GM19025 (cell line): ENCODE measurements around the gene TSGA10.
"Not testable (repeated sequence)": the region's sequence is repeated elsewhere in the genome, so short reads cannot be mapped to it uniquely, and the experiment has no call there.

Source experiments
- ATAC-seq: cut with Tn5 transposase; IDR thresholded peaks from one replicate; pipeline ENCODE4 v1.9.1; 2021; ENCODE audit warnings: mild to moderate bottlenecking, low read depth, moderate library complexity; ENCODE audit not compliant: unreplicated experiment

TSGA10 gene

GRCh38 chr2:99153921-99154604, 679 bp downstream of the TSGA10 start:
- no peak for ATAC-seq

GRCh38 chr2:99152199-99152895, 2.4 kb downstream of the TSGA10 start:
- no peak for ATAC-seq

GRCh38 chr2:99150706-99151105, 4.0 kb downstream of the TSGA10 start:
- ATAC-seq: no peak

- ATAC-seq: peak; percentile 86
Measured at GRCh38 chr2:99141110-99142108, 13.3 kb downstream of the TSGA10 start, which contains the start of gene C2orf15. Gene C2orf15, plus strand, starts transcription at chr2:99141707. Its CDS starts 8,852 bp downstream, at chr2:99150559.

- peak; percentile 22 for ATAC-seq
Measured at GRCh38 chr2:99140860-99141109, 14.0 kb downstream of the TSGA10 start.

GRCh38 chr2:99140056-99140859, 14.5 kb downstream of the TSGA10 start:
- ATAC-seq: no peak

GRCh38 chr2:99139003-99139402, 15.7 kb downstream of the TSGA10 start:
- ATAC-seq: no peak

GRCh38 chr2:99135044-99135556, 19.6 kb downstream of the TSGA10 start:
- ATAC-seq: not testable (repeated sequence)

GRCh38 chr2:99127981-99128380, 26.8 kb downstream of the TSGA10 start:
- no peak for ATAC-seq

- ATAC-seq: no peak
Measured at GRCh38 chr2:99112617-99113016, 42.1 kb downstream of the TSGA10 start.

- ATAC-seq: no peak
Measured at GRCh38 chr2:99111945-99112344, 42.8 kb downstream of the TSGA10 start.

- no peak for ATAC-seq
Measured at GRCh38 chr2:99111236-99111635, 43.5 kb downstream of the TSGA10 start.

GRCh38 chr2:99106913-99107312, 47.8 kb downstream of the TSGA10 start:
- no peak for ATAC-seq

GRCh38 chr2:99104006-99104405, 50.7 kb downstream of the TSGA10 start:
- no peak for ATAC-seq

- ATAC-seq: no peak
Measured at GRCh38 chr2:99101697-99102096, 53.0 kb downstream of the TSGA10 start.

- ATAC-seq: no peak
Measured at GRCh38 chr2:99096728-99097127, 58.0 kb downstream of the TSGA10 start.

GRCh38 chr2:99088017-99088416, 66.7 kb downstream of the TSGA10 start:
- ATAC-seq: no peak

- ATAC-seq: no peak
Measured at GRCh38 chr2:99086385-99086784, 68.4 kb downstream of the TSGA10 start.

GRCh38 chr2:99085421-99085820, 69.3 kb downstream of the TSGA10 start:
- no peak for ATAC-seq

- ATAC-seq: no peak
Measured at GRCh38 chr2:99084256-99084655, 70.5 kb downstream of the TSGA10 start.
